MM.1S (cell line): ENCODE data around the gene RNF224.

Experiments used
- EZH2 ChIP-seq: fragments of 300-600 bp; sonication (generic); optimal IDR thresholded peaks from 2 replicates; pipeline ENCODE3; 2017; ENCODE audit warnings: low read depth, mild to moderate bottlenecking, antibody characterized with exemption, low read length, mixed read lengths
- EZH2phosphoT487 ChIP-seq: fragments of 300-600 bp; sonication (generic); IDR thresholded peaks from 2 replicates; pipeline ENCODE4 v1.6.1; 2018; ENCODE audit warnings: antibody characterized with exemption, low read length
- TF ChIP-seq, protein P1 (sequence below): fragments of 300-600 bp; sonication (generic); IDR thresholded peaks from 2 replicates; pipeline ENCODE4 v1.5.1; 2016; ENCODE audit warnings: antibody characterized with exemption, low read length, mixed read lengths

DNA sequence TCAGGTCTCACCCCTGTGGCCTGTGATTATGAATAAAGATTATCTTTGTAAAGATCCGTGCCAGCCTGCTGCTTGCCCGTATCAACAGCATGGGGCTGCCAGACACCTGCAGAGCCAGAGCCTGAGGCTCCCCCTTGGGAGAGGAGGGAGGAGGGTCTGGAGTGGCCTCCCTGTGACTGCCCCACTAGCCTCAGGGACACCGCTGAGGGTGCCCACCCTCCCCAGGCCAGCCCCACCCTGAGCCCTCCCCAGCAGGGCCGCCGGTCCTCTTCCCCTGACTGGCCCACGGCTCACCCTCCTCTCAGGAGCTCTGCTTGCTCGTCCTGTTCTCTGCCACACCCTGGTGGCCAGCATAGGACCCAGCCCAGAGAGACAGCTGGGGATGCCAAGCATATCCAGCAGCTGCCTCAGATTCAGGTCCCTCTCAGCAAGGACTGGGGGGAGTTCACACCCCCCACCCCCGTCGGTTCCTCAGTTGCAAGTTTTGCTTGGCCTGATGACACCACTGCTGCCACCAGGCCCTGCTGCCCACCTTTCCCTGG is 36.9 kb upstream of the RNF224 start:
- TF ChIP-seq, protein P1, sequence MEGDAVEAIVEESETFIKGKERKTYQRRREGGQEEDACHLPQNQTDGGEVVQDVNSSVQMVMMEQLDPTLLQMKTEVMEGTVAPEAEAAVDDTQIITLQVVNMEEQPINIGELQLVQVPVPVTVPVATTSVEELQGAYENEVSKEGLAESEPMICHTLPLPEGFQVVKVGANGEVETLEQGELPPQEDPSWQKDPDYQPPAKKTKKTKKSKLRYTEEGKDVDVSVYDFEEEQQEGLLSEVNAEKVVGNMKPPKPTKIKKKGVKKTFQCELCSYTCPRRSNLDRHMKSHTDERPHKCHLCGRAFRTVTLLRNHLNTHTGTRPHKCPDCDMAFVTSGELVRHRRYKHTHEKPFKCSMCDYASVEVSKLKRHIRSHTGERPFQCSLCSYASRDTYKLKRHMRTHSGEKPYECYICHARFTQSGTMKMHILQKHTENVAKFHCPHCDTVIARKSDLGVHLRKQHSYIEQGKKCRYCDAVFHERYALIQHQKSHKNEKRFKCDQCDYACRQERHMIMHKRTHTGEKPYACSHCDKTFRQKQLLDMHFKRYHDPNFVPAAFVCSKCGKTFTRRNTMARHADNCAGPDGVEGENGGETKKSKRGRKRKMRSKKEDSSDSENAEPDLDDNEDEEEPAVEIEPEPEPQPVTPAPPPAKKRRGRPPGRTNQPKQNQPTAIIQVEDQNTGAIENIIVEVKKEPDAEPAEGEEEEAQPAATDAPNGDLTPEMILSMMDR, result no peak
- TF ChIP-seq EZH2 (no peak), EZH2phosphoT487 (no peak)
